HG03280 (cell line): ENCODE results near the gene DOP1B.
"Not testable (repeated sequence)": the region's sequence is repeated elsewhere in the genome, so short reads cannot be mapped to it uniquely, and the experiment has no call there.

Experiments used
- ATAC-seq: cut with Tn5 transposase; IDR thresholded peaks from one replicate; pipeline ENCODE4 v1.9.1; 2021; ENCODE audit warnings: mild to moderate bottlenecking, moderate library complexity; ENCODE audit not compliant: unreplicated experiment

Gene DOP1B

GRCh38 chr21:36171741-36172331 is 15.2 kb downstream of the DOP1B start:
- ATAC-seq, result no peak

GRCh38 chr21:36174780-36175179 is 18.2 kb downstream of the DOP1B start:
- ATAC-seq, result no peak

GRCh38 chr21:36175771-36176565 is 19.3 kb downstream of the DOP1B start:
- ATAC-seq, result no peak

GRCh38 chr21:36178349-36178748 is 21.7 kb downstream of the DOP1B start:
- ATAC-seq, result no peak

GRCh38 chr21:36179145-36179544 is 22.5 kb downstream of the DOP1B start:
- ATAC-seq, result no peak

- no peak for ATAC-seq
Measured at GRCh38 chr21:36180963-36181362, 24.3 kb downstream of the DOP1B start.

GRCh38 chr21:36183144-36183795 is 26.6 kb downstream of the DOP1B start:
- ATAC-seq, result no peak

GRCh38 chr21:36184545-36184944 is 27.9 kb downstream of the DOP1B start:
- ATAC-seq, result no peak

- ATAC-seq, result no peak
Measured at GRCh38 chr21:36185523-36185922, 28.9 kb downstream of the DOP1B start.

GRCh38 chr21:36186081-36186480 is 29.5 kb downstream of the DOP1B start:
- ATAC-seq, result no peak

GRCh38 chr21:36186506-36187399 is 30.1 kb downstream of the DOP1B start:
- no peak for ATAC-seq

GRCh38 chr21:36188081-36188681 is 31.6 kb downstream of the DOP1B start:
- ATAC-seq, result no peak

- ATAC-seq, result no peak
Measured at GRCh38 chr21:36188937-36189336, 32.3 kb downstream of the DOP1B start.

- no peak for ATAC-seq
Measured at GRCh38 chr21:36190736-36191135, 34.1 kb downstream of the DOP1B start.

- no peak for ATAC-seq
Measured at GRCh38 chr21:36193200-36193599, 36.6 kb downstream of the DOP1B start.

GRCh38 chr21:36194024-36194423 is 37.4 kb downstream of the DOP1B start:
- ATAC-seq, result no peak

- no peak for ATAC-seq
Measured at GRCh38 chr21:36195613-36196012, 39.0 kb downstream of the DOP1B start.

- no peak for ATAC-seq
Measured at GRCh38 chr21:36199021-36199420, 42.4 kb downstream of the DOP1B start.

- not testable (repeated sequence) for ATAC-seq
Measured at GRCh38 chr21:36199575-36199974, 43.0 kb downstream of the DOP1B start.

- ATAC-seq, result no peak
Measured at GRCh38 chr21:36200081-36200561, 43.5 kb downstream of the DOP1B start.
